Measurements from ENCODE around the gene COL13A1.
A peak's percentile ranks its signal among the peaks of the same experiment; 100 is the strongest.

The COL13A1 gene

DNA sequence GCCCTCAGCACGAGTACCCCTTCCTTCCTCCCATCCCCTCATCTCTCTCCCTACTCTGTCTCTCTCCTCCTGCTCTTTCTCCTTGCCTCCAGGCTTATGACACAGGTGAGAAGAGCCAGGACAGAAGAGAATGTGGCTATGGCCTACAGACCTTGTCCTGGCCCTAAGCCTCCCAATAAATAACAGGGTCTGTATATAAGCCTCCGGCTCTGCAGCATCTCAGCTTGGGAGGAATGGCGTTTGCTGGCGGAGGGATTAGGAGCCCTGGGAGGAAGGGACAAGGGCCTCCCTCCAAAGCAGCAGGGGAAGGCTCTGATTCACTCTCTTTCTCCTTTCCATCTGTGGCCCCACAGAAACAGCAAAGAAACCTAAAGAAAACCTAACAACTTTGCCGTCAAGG is 45.8 kb downstream of the COL13A1 start:
- no peak for DNase-seq

DNA sequence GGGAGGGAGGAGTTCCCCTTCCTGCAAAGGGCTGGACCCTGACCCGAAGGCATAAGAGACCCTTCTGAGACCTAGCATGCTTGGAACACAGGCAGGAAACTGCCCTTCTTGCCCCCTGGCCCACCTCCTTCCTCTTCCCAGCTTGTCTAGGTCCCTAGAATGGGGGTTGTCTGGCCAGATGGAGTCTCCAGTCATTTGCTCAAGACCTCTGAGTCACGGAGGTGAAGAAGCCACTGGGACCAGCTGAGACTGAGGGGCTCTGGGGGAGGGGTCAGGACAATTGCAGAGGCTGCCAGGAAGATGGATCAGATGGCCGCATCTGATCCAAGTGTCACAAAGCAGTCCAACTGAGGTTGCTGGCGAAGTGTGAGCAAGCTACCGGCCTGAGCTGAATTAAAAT is 46.2 kb downstream of the COL13A1 start:
- no peak for DNase-seq

DNA sequence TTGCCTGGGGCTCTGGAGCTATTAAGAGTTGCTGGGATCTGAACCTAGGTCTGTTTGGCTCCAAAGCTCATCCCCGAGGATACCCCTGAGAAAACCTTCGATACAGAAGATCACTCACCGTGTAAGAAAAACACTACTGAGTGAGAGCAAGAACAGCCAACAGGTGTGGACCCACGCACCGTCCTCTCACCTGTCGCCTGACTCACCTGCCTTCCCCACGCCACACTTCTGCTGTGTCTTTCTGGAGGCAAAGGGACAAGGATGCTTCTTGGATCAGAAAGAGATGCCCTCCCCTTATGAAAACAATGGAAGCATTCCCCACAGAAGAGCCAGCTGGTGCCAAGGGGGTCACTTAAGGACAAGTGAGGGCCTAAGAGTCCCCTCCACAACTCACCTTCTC is 46.7 kb downstream of the COL13A1 start:
- DNase-seq: no peak

DNA sequence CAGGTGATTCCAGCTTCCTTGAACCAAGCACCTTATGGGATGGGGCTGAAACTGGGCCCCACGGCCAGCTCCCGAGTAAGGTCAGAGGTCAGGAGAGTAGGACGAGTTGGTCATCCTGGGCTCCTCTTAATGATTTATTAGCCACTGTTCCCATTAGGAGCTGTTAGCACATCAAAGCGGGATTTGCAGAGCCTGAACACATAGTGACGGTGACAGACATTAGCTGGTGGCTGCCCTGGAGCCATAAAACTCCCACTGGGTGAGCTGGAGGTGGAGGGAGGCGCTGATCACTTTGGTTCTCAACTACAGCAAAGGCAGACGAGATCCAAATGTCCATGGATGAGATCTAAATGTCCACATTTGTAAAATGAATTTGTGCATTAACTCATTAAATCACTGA is 48.1 kb downstream of the COL13A1 start:
- no peak for DNase-seq

DNA sequence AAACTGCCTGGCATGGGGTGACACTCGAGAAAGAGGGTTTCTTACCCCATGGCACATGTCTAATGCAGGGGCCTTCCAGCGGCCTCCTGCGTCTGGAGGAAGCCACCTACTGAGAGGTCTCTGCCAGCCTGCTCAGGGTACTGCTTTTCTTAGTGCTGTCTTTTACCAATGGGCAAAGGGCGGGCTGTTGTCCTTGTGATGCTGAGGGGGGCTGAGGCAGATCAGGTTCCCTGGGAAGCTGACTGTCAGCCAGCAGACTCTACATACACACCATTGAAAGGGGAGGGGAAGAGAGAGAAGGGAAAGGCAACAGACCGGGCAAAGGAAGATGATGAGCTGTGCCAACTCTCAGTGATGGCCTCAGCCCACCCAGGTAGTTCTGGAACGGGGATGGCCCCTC is 48.7 kb downstream of the COL13A1 start:
- no peak for DNase-seq

DNA sequence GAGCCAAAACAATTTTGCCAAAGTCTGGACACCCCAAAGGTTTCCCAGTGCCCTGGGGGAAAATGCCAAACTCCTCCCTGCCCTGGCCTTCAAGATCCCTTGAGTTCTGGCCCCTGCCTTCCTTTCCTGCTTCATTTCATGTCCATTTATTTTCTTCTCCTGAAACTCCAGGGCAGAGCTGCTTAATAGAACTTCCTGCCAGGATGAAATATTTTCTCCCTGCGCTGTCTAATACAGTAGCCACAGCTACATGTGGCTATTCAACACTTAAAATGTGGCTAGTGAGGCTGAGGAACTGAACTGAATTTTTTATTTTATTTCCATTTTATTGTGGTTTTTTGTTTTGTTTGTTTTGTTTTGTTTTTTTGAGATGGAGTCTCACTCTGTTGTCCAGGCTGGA is 49.6 kb downstream of the COL13A1 start:
- no peak for DNase-seq

DNA sequence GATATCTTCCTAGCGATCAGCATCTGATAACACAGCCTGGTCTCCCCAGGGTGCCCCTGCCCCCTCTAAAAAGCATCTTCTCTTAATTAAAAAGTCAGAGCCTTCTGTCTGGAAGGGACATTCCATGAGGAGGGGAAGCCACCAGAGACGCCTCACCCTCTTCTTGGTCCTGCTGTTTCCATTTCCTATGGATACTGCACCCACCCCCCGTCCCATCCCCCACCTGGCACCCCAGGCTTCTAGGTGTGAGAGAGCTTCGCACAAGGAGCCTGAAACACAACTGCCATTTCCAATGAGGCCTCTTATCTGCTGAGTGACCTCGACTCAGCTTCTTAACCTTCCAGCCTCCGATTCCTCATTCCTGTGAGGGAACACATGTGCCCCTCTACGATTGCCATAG is 51.4 kb downstream of the COL13A1 start:
- DNase-seq: no peak

DNA sequence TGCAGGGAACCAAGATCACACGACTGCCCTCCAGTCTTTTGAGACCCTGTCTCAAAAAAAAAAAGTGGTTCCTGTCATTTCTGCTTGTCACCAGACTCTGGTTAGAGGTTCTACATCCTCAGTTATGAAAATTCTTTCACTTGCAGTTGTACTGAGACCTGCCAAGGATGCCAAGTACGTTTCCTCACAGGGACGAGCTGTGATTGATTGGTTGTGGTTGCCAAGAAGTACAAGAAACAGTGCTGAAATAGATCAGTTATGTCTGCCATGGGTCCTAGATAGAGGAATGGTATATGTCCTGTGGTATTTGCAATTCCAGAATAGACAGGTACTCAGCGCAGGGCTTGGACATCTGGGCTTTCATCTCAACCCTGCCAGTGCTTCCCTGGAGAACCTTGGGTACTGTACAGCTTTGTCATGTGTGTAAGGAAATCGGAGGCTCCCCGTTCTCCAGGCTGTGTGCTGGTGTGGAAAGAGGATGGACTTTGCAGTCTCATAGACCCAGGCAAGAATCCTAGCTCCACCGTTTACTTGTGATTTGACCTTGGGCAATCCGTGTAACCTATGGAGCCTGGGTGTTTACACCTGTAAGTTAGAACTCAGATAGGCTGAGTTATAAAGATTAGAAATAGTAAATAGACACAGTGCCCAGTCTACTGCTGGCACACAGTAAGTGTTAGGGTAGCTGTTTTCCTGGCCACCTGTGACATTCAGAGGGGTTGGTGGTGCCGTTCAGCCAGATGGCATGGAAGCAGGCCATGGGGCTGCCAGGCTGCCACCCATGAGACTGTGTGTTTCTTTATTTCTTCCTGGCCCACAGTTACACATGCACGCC is 53.0 kb downstream of the COL13A1 start:
- no peak for DNase-seq

DNA sequence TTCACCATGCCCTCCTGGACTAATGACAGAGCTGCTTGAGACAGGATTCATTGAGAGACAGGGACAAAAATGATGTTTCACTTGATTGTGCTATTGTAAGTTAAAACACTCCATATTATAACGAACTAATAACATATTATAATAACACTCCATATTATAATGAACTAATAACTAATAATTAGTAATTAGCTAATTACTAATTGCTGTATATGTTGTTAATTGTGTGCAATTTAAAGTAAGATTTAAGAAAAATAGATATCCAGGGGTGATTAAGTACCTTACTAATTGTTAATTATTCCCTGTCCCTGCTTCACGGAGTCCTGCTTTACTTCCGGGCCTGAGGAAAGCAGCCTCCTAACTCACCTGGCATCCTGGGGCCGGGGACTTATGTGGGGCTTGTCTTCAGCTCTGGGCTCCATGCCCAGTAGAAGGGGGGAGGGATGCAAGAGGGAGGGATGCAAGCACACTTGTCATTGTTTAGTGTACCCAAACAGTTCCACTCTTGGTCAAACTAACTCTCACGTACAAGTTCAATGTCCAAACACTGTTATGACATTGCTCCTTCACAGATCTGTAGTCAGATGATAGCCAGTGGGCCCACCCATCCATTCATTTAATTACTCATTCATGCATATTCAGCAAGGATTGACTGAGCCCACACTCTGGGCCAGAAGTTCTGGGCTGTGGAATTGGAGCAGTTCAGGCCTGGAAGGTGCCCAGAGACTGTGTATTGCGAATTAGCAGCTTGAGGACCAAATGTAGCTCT is 53.8 kb downstream of the COL13A1 start:
- DNase-seq: no peak

DNA sequence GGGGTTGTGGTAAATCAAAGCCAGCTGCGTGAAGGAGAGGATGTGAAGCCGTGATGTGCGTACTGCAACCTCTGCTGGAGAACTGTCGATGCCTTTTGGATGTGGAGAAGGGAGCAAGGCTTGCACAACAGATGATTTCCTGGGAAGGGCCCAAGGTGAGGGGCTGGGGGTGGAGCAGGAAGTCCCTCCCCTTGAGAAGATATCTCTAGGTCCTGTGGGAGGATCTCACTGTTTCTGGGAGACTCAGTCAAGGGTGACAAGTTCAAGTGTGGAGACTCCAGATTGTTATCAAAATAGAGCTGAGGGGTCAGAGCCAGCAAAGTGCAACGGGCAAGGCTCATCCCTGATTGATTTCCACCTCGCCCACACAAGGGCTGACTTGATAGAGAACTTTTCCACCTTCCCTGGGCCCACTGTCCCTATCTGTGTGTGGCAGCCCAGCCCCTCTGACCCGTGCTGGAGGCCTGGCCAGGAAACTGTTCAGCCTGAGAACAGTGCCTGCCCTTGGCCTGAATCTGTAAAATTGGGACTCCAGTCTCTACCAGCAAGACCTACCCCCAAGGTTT is 55.0 kb downstream of the COL13A1 start:
- no peak for DNase-seq

DNA sequence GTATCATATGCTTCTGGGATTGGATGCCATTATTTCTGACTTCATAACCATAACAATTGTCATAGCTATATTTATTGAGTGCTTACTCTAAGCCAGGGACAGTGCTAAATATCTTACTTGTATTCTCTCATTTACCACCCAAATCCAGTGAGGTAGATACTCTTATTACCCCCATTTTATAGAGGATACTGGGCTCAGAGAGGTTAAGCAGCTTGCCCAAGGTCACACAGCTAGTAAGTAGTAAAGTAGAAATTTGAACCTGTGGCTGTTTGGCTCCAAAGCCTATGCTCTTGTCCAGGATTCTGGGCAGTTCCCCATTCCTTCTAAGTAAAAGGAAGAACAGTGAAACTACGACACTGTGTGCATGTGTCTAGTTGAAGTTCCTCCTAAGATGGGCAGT is 56.5 kb downstream of the COL13A1 start:
- DNase-seq: peak; percentile 13 to 27

DNA sequence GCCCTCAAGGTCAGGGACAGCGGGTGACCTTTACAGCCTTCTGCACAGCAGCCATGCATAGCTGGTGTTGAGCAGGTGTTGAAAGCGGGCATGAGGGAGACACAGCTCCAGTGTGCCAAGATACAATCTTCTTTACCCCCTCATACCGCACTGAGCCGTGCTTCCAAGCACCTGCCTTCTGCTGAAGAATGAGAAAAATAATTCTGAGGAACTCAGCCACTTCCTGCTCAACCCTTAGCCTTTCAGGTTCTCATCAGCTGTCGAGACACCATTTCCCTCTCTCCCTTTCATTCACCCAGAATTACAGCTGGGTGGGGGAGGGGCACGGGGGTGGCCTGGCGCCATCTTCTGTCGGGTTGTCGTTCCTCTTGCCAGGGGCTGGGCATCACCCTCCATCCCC is 58.6 kb downstream of the COL13A1 start:
- no peak for DNase-seq

DNA sequence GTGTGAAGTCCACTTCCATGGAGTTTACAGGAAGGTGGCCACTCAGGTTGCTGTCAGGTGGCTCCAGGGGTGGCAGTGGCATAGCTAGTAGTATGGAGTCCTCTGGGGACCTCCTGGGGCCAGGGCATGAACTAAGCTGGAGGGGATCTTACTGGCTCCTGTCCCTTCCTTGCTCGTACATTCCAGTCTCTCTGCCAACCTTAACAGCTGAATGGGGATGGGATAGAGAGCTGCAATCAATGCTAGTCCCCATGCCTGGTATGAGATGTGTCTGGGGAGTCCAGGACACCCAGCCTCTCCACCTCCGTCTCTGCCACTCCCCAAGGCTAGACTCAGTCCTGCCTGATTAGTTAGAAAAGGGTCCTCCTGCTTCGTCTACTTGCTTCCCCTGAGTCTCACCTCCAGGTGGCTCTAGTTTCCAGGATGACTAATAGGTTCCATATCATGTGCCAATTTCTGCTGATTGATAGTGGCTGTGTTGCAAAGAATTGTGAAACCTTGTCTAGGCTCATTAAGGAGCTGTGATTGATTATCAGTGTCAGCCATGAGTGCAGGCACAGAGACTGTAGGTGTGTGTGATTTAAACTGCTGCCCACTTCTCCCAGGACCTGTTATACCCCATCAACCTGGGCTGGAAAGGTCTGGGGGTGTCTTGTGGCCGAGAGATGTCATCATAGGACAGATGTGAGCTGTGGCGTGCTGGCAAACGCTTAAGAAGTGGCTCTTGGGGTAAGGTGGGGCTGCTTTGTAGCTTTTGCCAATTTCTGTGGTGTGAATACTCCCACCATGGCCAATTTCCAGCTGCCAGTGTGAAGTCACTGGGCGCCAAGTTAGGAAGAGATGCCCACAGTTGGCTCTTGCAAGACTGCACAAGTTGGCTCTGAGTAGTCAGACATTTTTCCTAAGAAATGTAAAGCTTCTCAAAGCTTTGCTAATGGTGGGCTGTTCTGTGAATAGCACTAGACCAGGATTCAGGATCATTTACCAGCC is 59.8 kb downstream of the COL13A1 start:
- DNase-seq: no peak

DNA sequence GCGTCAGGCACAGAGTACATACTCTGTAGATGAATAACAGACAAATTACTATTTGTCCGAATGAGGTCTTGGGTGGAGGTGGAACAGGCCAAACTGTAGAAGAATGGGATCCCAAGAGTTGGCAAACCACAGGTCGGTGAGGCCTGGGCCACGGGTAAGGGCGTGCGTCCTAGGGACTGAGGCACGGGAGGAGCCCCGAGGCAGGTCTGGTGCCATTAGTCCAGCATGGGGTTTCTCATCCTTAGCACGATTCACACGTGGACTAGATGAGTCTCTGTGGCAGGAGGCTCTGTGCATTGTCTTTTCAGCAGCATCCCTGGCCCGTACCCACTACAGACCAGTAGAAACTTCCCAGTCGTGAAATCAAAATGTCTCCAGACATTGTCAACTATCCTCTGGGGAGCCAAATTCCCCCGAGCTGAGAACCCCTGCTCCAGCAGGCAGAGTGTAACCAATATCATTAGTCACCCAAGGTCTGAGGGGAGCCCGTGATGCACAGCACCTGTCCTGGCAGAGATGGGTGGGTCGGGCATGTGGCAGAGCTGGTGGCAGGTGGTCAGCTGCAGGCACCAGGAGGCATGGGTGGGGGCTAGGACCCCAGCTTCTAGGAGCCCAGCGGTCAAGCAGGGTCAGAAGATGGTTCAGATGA is 61.3 kb downstream of the COL13A1 start:
- DNase-seq: no peak

DNA sequence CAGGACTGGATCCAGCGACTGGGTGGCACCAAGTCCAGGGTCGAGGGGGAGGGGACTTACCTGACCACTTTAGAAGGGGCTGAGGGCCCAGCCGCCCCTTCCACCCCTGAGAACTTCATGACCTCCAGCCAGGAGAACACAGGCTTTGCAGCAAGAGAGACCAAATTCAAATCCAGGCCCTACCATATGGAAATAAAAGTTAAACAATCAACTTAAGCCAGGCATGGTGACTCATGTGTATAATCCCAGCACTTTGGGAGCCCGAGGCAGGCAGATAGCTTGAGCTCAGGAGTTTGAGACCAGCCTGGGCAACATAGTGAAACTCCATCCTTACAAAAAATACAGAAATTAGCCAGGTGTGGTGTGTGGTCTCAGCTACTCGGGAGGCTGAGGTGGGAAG is 61.9 kb downstream of the COL13A1 start:
- no peak for DNase-seq

DNA sequence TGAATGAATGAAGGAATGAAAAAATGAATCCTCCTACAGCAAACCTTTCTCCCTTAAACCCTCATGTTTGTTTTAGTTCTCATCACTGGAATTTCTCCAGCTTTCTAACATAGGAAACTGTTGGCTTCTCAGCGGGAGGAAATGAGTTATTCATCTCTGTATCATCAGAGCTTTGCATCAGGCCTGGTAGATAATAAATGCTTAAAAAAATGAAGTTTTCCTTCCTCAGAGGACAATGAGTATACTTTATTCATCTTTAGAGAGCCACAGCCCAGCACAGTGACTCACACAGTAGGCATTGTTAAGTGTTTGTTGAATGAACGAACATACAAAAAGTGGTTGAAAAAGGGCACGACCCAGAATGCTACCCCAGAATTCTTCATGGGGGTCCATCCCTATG is 62.6 kb downstream of the COL13A1 start:
- DNase-seq: no peak

DNA sequence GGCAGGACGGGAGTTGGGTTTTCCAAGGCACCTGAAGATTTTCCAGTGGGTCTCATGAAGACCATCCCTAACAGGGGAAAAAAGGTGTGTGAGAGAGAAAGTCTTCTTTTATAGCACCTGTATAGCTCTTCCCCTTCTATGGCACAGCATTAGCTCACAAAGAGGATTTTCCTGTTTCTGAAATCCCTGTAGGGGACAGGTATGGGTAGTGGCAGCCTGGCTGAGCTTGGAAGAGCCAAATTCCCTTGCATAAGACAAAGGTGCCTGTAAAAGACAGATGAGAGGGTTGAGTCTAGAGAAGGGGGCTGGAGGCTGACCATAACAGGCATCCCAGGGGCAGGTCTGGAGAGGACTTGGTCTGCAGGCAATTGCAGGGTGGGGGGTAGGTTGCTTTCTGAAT is 63.7 kb downstream of the COL13A1 start:
- DNase-seq: no peak

DNA sequence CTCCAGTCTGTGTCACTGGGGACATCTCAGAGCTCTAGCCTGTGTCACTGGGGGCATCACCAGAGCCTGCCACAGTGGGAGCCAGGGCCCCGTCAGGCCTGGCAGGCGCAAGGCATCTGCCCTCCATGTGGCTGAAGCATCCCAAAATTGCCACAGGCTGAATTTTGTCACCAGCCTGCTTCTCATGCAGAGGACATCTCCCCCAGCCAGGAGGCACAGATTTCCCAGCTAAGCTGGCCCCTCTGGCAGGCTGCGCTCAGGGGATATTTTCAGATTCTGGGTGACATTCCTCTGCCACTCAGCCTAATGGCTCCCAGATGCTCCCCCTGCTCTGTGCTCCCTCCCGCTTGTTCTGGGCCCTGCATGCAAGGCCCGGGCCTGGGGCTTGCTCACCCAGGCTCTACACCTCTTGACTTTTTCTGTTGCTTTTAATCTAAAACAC is 64.6 kb downstream of the COL13A1 start:
- no peak for DNase-seq

DNA sequence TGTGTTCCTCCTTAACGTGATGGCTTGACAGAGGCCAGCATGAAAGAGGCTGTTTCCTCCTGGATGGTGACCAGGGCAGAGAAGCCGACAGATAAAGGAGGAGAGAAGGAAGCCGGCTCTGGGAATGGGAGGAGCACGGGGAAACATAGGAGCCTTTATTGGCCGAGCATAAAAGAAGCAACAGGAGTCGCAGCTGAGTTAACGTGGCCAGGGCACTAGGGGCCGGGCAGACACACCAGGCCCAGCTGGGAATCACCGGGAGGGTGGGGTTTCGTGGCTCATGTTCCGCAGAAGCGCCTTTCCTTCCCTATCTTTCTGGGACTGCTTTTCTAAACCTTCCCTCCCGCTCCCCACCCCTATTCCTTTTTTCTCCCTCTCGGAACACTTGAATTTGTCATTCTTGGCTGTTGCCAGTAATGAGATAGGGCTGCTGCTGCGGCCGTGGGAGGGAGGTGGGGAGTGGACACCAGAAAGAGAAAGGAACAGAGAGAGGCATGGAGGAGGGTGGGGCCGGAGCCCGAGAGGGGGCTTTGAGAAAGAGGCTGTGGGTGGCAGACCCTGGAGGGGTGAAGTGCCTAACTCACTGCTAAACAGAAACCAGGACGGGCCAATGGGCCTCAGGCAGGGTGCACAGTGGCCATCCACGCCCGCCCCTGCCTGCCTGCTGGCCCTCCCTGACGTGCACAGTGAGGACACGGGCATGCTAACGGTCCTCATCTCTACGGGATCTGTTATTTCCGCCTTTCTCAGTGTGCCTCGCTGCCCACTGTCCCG is 65.2 kb downstream of the COL13A1 start:
- DNase-seq: no peak

DNA sequence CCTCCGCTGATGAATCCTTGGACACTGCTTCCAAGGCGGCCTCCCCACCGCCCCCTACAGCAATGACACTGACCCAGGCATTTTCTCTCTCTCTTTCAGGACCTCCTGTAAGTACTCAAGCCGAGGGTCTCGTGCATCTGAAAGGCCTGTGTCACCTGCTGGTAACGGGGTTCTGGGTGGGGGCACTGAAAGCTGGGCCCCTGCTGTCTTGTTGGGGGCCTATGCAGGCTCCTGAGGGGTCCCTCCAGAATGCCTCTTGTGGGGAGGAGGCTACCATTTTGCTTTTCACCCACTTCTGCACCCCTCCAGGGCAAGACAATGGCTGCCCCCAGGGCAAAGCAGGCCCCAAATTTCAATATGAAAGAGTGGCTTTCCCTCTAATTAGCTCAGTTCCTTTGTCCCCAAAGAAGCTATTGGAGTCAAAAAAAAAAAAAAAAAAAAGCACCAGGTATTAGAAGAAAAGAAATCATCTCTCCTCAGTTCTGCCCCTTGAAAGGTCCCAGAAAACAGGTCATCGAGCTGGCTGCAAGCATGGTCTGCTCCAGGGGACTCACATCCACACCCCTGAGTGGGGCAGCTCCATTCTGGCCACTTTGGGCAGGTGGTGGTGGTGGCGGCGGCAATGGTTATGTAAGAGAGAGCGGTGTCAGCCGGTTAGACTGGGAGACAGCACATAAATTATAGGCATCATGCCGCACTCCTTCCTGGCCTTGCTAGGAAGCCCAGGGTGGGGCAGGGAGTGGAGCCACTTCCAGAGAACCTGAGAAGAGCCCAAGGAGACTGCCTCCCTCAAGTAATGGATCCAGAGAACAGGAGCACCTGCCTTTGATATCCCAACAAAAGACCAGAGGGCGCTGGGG is 66.2 kb downstream of the COL13A1 start:
- DNase-seq: no peak

All from inflammatory macrophage (primary cell).